K562 (cell line): ENCODE measurements around the gene RASSF7. TPM values are rescaled to one million over a fixed set of nuclear protein-coding genes. Genes with fewer than 3 reads are reported as not detected.

Experiments
- BHLHE40 ChIP-seq: IDR thresholded peaks from 2 replicates; pipeline ENCODE4 v1.6.1; 2011; ENCODE audit warnings: low read length, improper control_type of control experiment
- CBFA2T2 ChIP-seq: fragments of 450-650 bp; conservative IDR thresholded peaks from 2 replicates; pipeline ENCODE4 v1.6.1; 2017; ENCODE audit warnings: mild to moderate bottlenecking
- CHD1 ChIP-seq: fragments of 200-600 bp; sonication (generic); IDR thresholded peaks from one replicate; pipeline ENCODE4 v1.6.1; 2012; ENCODE audit warnings: mild to moderate bottlenecking, moderate library complexity, low read length, inconsistent platforms
- CTCF ChIP-seq, 3 experiments: IDR thresholded peaks in 2 of 3; conservative IDR thresholded peaks in 1 of 3; 2 replicates each; pipeline ENCODE4 v1.5.1; 2011 to 2012; ENCODE audit warnings: low read length in 3 of 3, mild to moderate bottlenecking in 3 of 3, control low read depth in 2 of 3, improper control_type of control experiment in 1 of 3, inconsistent platforms in 1 of 3, low read depth in 1 of 3, mixed read lengths in 1 of 3, moderate library complexity in 1 of 3; ENCODE audit not compliant: insufficient read depth in 2 of 3
- GTF2B ChIP-seq: IDR thresholded peaks from 2 replicates; pipeline ENCODE4 v1.6.1; 2011; ENCODE audit not compliant: insufficient read length; ENCODE audit errors: extremely low read depth
- HMGXB4 ChIP-seq: sonication (generic); formaldehyde crosslinking; IDR thresholded peaks from 2 replicates; pipeline ENCODE4 v1.8.1; 2023; ENCODE audit warnings: mild to moderate bottlenecking, missing genetic modification reagents
- HNRNPL ChIP-seq: fragments of 200-400 bp; formaldehyde crosslinking; IDR thresholded peaks from 2 replicates; pipeline ENCODE4 v1.6.1; 2017; ENCODE audit warnings: low read depth, mild to moderate bottlenecking, low read length
- KLF1 ChIP-seq: fragments of 450-650 bp; IDR thresholded peaks from 2 replicates; pipeline ENCODE4 v1.6.1; 2016; ENCODE audit warnings: missing genetic modification characterization, missing compliant biosample characterization
- SAP30 ChIP-seq: fragments of 200-600 bp; sonication (generic); IDR thresholded peaks from 2 replicates; pipeline ENCODE4 v1.6.1; 2012; ENCODE audit warnings: borderline replicate concordance, low read depth, mild to moderate bottlenecking, moderate library complexity, low read length, control low read depth, inconsistent platforms; ENCODE audit not compliant: insufficient read depth, poor library complexity, severe bottlenecking
- SIRT6 ChIP-seq: IDR thresholded peaks from one replicate; pipeline ENCODE4 v1.6.1; 2012; ENCODE audit warnings: low read depth, mild to moderate bottlenecking, control low read depth, inconsistent platforms, low read length, moderate library complexity
- SLC30A9 ChIP-seq: fragments of 250-450 bp; sonication (Bioruptor Pico); IDR thresholded peaks from 2 replicates; pipeline ENCODE4 v1.8.0; 2022; ENCODE audit warnings: mild to moderate bottlenecking, moderate library complexity
- SMAD4 ChIP-seq: fragments of 250-450 bp; sonication (Bioruptor Pico); conservative IDR thresholded peaks from 2 replicates; pipeline ENCODE4 v1.8.0; 2021; ENCODE audit warnings: inconsistent platforms, mild to moderate bottlenecking, moderate library complexity
- STAG1 ChIP-seq: sonication (generic); formaldehyde crosslinking; IDR thresholded peaks from 2 replicates; pipeline ENCODE4 v1.5.0; 2020; ENCODE audit warnings: missing genetic modification reagents, borderline replicate concordance
- STAT5A ChIP-seq: IDR thresholded peaks from 2 replicates; pipeline ENCODE4 v1.6.1; 2012; ENCODE audit warnings: low read length, inconsistent platforms, borderline replicate concordance
- TEAD4 ChIP-seq, 2 experiments: sonication (generic) in 1 of 2; formaldehyde crosslinking in 1 of 2; IDR thresholded peaks; 2 replicates each; pipeline versions ENCODE4 v1.6.1 to v1.8.0; 2012 to 2022; ENCODE audit warnings: borderline replicate concordance in 1 of 2, inconsistent platforms in 1 of 2, low read length in 1 of 2, mild to moderate bottlenecking in 1 of 2, missing genetic modification reagents in 1 of 2
- ZBTB7A ChIP-seq: IDR thresholded peaks from 2 replicates; pipeline ENCODE4 v1.6.1; 2011; ENCODE audit warnings: low read depth, mild to moderate bottlenecking, low read length, moderate library complexity, borderline replicate concordance; ENCODE audit not compliant: control insufficient read depth
- ZFP91 ChIP-seq: sonication (generic); formaldehyde crosslinking; IDR thresholded peaks from 2 replicates; pipeline ENCODE4 v1.8.0; 2022; ENCODE audit warnings: mild to moderate bottlenecking, missing genetic modification reagents
- ZFX ChIP-seq: sonication (generic); formaldehyde crosslinking; IDR thresholded peaks from 2 replicates; pipeline ENCODE4 v1.8.0; 2022; ENCODE audit warnings: mild to moderate bottlenecking, missing genetic modification reagents, moderate library complexity
- ZNF444 ChIP-seq: fragments of 250-450 bp; sonication (Bioruptor Pico); IDR thresholded peaks from 2 replicates; pipeline ENCODE4 v1.4.0; 2020; ENCODE audit warnings: mild to moderate bottlenecking, moderate library complexity
- ZNF830 ChIP-seq: fragments of 250-450 bp; sonication (Bioruptor Pico); IDR thresholded peaks from 2 replicates; pipeline ENCODE4 v1.5.0; 2021; ENCODE audit warnings: mild to moderate bottlenecking
- polyA plus RNA-seq, 8 experiments: library from polyadenylated mRNA; depleted of rRNA in 4 of 8; stranded (reverse) in 5 of 8; unstranded in 3 of 8; fragments of >200 nt; fragmentation: Nextera tagmentation in 2 of 8; fragmentation: Illumina TruSeq in 1 of 8; extraction: Ambion mirVana in 2 of 8; extraction: Trizol in 1 of 8; gene quantifications; 2 replicates each; pipeline versions ENCODE4 v1.2.1 to v1.2.3, GENCODE V29; 2011 to 2014; ENCODE audit warnings: inconsistent platforms in 1 of 8, missing spikeins in 1 of 8
- total RNA-seq, 7 experiments: library from RNA; depleted of rRNA in 6 of 7; stranded (reverse); fragments of >200 nt in 6 of 7; fragmentation: Illumina TruSeq in 2 of 7; extraction: Trizol in 2 of 7; gene quantifications; 2 replicates each; pipeline versions ENCODE4 v1.2.1 to v1.2.3, GENCODE V29; 2011 to 2021; ENCODE audit warnings: low replicate concordance in 1 of 7

The RASSF7 gene
- total and polyA plus RNA-seq, 9 of the 15 experiments (the other 6 are each of a cell fraction or from before 2014, with no cell fraction given) = 0.41 to 45.2 (median 18.6) TPM

GRCh38 chr11:561148-562003 is 606 bp downstream of the RASSF7 start (continued):
- no peak for TF ChIP-seq GTF2B
- TF ChIP-seq ZNF830 (CRISPR knock-in tag) = no peak
- TF ChIP-seq SMAD4 (CRISPR knock-in tag) = peak; percentile 32
- no peak for TF ChIP-seq SLC30A9 (CRISPR knock-in tag)
- TF ChIP-seq CHD1 = peak; percentile 34
- no peak for TF ChIP-seq STAT5A
- TF ChIP-seq ZFP91 (CRISPR knock-in tag) = no peak
- no peak for TF ChIP-seq ZNF444 (CRISPR knock-in tag)
- TF ChIP-seq TEAD4 (IDR thresholded peaks at IDR 0.05; ENCODE audit: low read length) = peak; percentile 58; the same call in 1 of the 2 replicates
- no peak for TF ChIP-seq TEAD4 (CRISPR knock-in tag; IDR thresholded peaks at IDR 0.05; ENCODE audit: borderline replicate concordance)
- no peak for TF ChIP-seq CBFA2T2
- TF ChIP-seq SAP30 = peak; percentile 82
- TF ChIP-seq CTCF (IDR thresholded peaks at IDR 0.05 in 2 of 3, conservative IDR thresholded peaks at IDR 0.05 in 1 of 3; ENCODE audit: insufficient read depth in 2 of 3, low read depth in 1 of 3, low read length in 3 of 3) = no peak
- no peak for TF ChIP-seq SIRT6
- no peak for TF ChIP-seq HNRNPL
- TF ChIP-seq STAG1 (CRISPR knock-in tag) = no peak
- peak; percentile 66; the same call in 1 of the 2 replicates for TF ChIP-seq ZBTB7A
- TF ChIP-seq BHLHE40 = no peak
- TF ChIP-seq KLF1 (tag) = 0 out of 2 replicates have a peak, but pooled peaks have one; percentile 31
- no peak for TF ChIP-seq ZFX (CRISPR knock-in tag)
- TF ChIP-seq HMGXB4 (CRISPR knock-in tag) = 0 out of 2 replicates have a peak, but pooled peaks have one; percentile 38
